Coronary artery (tissue), 2 donors: ENCODE measurements around the gene FOXN3.

Experiments
- DNase-seq: peaks from one replicate; pipeline ENCODE4 v3.0.0-alpha.2; 2017; ENCODE audit warnings: low spot score
- H3K27ac ChIP-seq, 2 donors: fragments of 200-600 bp; sonication (generic); one replicate each; pipeline ENCODE4 v1.5.1; 2016 to 2019
- H3K4me3 ChIP-seq: fragments of 200-600 bp; sonication (generic); 2 replicates; pipeline ENCODE4 v1.5.1; 2016; ENCODE audit warnings: mild to moderate bottlenecking, moderate library complexity
- CTCF ChIP-seq: fragments of 200-600 bp; sonication (generic); IDR thresholded peaks from one replicate; pipeline ENCODE4 v1.5.1; 2019; ENCODE audit warnings: antibody characterized with exemption

The FOXN3 gene

GRCh38 chr14:89241257-89241656, 175.8 kb downstream of the FOXN3 start:
- peak; percentile 24 for DNase-seq
- no peak for TF ChIP-seq CTCF
- H3K27ac ChIP-seq, result no peak overlapping the region
- H3K4me3 ChIP-seq, result no peak overlapping the region

GRCh38 chr14:89240414-89240813, 176.6 kb downstream of the FOXN3 start:
- Histone ChIP-seq H3K27ac (no peak overlapping the region), H3K4me3 (no peak overlapping the region)
- no peak for DNase-seq
- TF ChIP-seq CTCF, result no peak

GRCh38 chr14:89239023-89239422, 178.0 kb downstream of the FOXN3 start:
- H3K27ac ChIP-seq, result no peak overlapping the region
- H3K4me3 ChIP-seq, result no peak overlapping the region

GRCh38 chr14:89237921-89238529, 179.0 kb downstream of the FOXN3 start:
- H3K27ac ChIP-seq, result no peak overlapping the region
- peak; percentile 22 for TF ChIP-seq CTCF

More at GRCh38 chr14:89239023-89239422, 178.0 kb downstream of the FOXN3 start:
- peak; percentile 4 for DNase-seq
- no peak for TF ChIP-seq CTCF

GRCh38 chr14:89236851-89237250, 180.2 kb downstream of the FOXN3 start:
- no peak for DNase-seq
- no peak for TF ChIP-seq CTCF

More at GRCh38 chr14:89237921-89238529, 179.0 kb downstream of the FOXN3 start:
- no peak for DNase-seq
- no peak overlapping the region for H3K4me3 ChIP-seq

GRCh38 chr14:89233184-89233583, 183.8 kb downstream of the FOXN3 start:
- no peak overlapping the region for H3K4me3 ChIP-seq
- no peak for TF ChIP-seq CTCF
- no peak overlapping the region for H3K27ac ChIP-seq
- no peak for DNase-seq

More at GRCh38 chr14:89236851-89237250, 180.2 kb downstream of the FOXN3 start:
- no peak overlapping the region for H3K27ac ChIP-seq
- H3K4me3 ChIP-seq, result no peak overlapping the region
